ENCODE measurements around the gene PLOD3.
"Not testable (repeated sequence)": the region's sequence is repeated elsewhere in the genome, so short reads cannot be mapped to it uniquely, and the experiment has no call there.

The PLOD3 gene

GRCh38 chr7:101217388-101218235 lies at the start of gene PLOD3, which contains the start of gene ZNHIT1:
Gene PLOD3 (minus strand): TSS chr7:101217581. CDS start chr7:101217274, 307 bp downstream.
Gene ZNHIT1 (plus strand): TSS chr7:101218165. CDS start chr7:101218196, 31 bp downstream.
- ATAC-seq: peak; percentile 71 to 80

- no peak for ATAC-seq
Measured at GRCh38 chr7:101265622-101266516, 48.5 kb upstream of the PLOD3 start.

- not testable (repeated sequence) for ATAC-seq
Measured at GRCh38 chr7:101264102-101264706, 46.8 kb upstream of the PLOD3 start.

DNA sequence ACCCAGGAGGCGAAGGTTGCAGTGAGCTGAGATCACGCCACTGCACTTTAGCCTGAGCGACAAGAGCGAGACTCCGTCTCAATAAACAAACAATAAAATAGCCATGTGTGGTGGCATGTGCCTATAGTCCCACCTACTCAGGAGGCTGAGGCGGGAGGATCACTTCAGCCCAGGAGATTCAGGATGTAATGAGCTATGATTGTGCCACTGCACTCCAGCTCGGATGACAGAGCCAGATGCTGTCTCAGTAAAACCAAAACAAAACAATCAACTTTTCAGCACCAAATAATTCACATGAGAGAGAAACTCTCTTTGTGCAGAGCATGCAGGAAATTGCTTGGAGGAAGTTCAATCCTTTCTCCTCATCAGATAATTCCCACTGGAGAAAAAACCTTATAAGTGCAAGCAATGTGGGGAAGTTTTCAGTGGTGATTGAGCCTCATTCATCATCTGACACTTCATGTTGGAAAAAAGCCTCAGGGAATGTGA lies 40.9 kb upstream of the PLOD3 start:
- no peak for ATAC-seq

DNA sequence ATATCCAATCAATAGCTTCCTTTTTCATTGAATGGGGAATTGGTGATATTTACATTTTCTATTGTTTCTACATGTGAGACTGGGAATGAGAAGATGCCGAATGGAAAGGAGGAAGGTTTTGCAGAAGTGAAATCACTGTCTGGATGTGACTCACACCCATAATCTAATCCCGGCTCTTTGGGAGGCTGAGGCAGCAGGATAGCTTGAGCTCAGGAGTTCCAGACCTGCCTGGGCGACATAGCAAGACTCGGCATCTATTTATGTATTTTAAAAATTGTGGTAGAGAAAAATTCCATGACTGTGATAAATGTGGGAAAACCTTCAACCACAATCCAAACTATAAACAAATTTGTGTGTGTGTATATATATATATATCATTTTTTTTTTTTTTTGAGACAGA lies 38.4 kb upstream of the PLOD3 start:
- no peak for ATAC-seq

GRCh38 chr7:101253199-101253598 lies 35.8 kb upstream of the PLOD3 start:
- ATAC-seq: not testable (repeated sequence)

GRCh38 chr7:101251871-101252659 lies 34.7 kb upstream of the PLOD3 start:
- ATAC-seq: peak; percentile 99

- ATAC-seq: no peak
Measured at GRCh38 chr7:101250324-101250723, 32.9 kb upstream of the PLOD3 start.

GRCh38 chr7:101248276-101248675 lies 30.9 kb upstream of the PLOD3 start:
- ATAC-seq: no peak

- no peak for ATAC-seq
Measured at GRCh38 chr7:101245147-101245668, 27.8 kb upstream of the PLOD3 start.

DNA sequence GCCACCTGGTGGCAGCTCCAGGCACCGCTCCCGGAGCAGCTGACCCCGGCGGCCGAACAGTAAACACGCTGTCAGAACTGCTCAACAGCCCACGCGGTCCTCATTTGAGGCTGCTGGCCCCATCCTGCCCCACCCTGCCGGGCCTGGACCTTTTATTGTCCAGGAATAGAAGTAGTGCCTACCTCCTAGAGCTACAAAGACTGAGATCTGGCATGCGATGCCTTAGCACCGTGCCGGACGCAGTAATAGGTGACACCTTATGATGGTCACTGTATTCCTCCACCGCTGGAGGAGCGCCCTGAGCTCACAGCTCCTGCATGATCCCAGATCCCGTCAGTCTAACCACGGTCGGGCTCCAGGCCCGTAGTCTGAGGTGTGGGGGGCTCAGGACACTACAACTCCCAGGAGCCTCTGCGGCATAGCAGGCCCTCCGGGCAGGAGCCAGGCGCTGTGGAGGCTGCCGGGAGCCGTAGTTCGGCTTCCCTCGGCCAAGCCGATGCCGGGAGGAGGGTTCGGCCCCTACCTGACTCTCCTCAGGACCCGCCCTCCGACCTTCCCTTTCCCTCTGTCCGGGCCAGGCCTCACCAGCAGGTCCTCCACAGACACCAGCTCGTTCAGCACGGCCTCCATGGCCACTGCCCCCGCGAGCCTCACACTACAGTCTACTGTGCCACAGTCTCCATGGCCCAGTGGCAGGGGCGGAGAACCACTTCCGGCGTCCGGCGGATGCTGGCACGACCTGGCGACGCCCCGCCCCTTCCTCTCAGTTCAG lies 27.2 kb upstream of the PLOD3 start, which contains the start of gene FIS1:
TSS of gene FIS1 (minus strand) at position 707 of the 772 bp plus-strand sequence. CDS start at position 630, 77 bp downstream.
- peak; percentile 98 for ATAC-seq

DNA sequence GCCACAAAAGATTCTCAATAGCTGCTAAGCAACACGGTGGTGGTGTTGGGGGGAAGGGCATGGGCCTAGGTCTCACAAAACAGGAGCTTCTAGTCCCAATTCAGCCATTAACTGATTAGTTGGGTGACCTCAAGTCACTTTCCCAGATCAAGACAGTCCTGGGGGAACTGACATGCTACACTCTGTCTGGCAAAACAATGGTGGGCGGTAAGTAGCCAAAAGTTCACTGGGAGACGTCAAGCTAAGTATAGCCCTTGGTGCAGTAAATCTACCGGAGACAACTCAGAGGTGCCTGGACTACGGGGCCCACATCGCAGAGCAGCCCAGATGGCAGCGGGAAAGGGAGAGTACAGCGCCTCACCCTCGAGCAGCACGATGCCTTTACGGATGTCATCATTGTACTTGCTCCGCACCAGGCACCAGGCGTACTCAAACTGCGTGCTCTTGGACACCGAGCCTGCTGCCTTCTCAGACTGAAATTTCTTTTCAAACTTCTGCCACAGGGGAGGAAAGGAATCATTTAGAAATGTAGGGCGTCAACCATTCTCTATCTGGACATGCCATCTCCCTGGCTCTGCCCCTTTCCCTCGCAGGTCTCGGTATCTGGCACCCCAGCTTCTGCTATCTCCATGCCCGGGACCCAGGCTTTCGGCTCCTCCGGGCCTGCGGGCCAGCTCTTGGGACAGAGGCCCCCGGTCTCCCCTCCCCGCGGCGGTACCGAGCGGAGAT lies 26.4 kb upstream of the PLOD3 start:
- ATAC-seq: no peak

DNA sequence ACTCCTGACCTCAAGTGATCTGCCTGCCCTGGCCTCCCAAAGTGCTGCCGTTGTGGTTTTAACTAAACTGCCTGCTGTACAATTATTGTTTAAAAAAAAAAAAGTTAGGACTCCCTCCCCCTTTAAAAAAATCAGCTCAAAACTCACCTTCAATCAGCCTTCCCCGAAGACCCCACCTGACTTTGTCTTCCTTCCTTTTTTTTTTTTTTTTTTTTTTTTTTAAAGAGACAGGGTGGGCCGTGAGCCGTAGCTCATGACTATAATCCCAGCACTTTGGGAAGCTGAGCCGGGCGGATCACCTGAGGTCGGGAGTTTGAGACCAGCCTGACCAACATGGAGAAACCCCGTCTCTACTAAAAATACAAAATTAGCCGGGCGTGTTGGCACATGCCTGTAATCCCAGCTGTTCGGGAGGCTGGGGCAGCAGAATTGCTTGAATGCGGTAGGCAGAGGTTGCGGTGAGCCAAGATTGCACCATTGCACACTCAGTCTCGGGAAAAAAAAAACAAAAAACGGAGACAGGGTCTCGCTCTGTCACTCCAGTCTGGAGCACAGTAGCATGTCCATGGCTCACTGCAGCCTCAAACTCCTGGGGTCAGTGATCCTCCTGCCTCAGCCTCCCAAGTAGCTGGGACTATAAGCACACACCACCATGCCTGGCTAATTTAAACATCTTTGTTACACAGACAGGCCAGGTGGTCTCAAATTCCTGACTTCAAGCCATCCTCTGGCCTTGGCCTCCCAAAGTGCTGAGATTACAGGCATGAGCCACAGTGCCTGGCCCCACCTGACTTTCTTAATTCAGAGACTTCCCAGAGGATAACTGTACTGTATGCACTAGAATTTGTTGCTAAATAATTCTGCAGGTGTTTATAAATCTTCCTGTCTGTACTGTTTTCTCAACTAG lies 24.3 kb upstream of the PLOD3 start:
- no peak for ATAC-seq

GRCh38 chr7:101241015-101241363 lies 23.6 kb upstream of the PLOD3 start:
- no peak for ATAC-seq

- no peak for ATAC-seq
Measured at GRCh38 chr7:101240226-101241014, 23.0 kb upstream of the PLOD3 start.

DNA sequence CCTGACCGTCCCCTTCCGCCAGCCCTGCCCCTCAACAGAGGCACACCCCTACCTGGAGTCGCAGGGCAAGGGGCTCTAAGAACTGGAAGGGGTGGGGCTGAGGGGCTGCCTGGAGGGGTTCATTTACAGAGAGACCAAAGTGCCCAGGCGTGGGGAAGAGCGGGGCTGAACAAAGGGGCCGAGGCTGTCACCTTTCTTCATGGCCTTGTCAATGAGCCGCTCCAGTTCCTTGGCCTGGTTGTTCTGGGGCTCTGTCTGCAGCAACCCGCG lies 22.5 kb upstream of the PLOD3 start:
- no peak for ATAC-seq

DNA sequence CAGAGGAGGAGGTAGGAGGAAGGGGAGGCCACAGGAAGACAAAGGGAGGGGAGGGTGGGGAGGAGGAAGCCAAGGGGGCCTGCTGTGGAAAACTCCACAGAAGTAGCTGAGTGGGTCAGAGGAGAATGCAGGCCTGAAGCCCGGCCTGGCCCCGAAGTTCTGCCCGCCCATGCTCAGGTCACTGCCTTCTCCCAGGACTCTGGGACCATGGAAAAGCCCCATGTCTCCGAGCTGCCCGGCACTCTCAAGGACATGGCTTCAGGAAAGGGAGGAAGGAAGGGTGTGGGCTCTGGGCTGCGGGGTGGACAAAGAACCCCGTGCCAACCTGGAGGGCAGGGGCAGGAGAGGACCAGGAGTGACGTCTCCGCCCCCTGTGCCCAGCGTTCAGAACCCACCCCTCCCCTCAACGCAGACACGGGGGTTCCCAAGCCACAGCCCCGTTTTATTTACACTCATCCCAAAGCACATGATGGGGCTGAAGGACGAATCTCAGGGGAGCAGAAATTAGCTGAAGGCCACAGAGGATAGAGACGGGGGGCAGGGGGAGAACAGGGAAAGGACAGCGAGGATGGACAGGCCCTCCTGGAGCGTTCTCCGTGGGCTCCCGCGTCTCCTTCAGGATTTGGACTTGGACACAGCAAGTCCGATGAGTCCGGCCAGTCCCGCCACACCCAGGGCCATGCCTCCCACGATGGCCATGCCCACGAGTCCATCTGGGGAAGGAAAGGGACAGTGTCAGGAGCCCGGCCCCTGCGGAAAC lies 22.0 kb upstream of the PLOD3 start:
- no peak for ATAC-seq

All from activated CD4-positive, CD25-positive, alpha-beta regulatory T cell treated with anti-CD3 and anti-CD28 coated beads, Interleukin-2, amount 50 U/mL, for 24 hours (primary cell).